Measurements from ENCODE around the gene PTPRN2. TPM values are rescaled to one million over a fixed set of nuclear protein-coding genes. Genes with fewer than 3 reads are reported as not detected.

PTPRN2 gene
- total RNA-seq, 1 donor = 0.09 TPM

DNA sequence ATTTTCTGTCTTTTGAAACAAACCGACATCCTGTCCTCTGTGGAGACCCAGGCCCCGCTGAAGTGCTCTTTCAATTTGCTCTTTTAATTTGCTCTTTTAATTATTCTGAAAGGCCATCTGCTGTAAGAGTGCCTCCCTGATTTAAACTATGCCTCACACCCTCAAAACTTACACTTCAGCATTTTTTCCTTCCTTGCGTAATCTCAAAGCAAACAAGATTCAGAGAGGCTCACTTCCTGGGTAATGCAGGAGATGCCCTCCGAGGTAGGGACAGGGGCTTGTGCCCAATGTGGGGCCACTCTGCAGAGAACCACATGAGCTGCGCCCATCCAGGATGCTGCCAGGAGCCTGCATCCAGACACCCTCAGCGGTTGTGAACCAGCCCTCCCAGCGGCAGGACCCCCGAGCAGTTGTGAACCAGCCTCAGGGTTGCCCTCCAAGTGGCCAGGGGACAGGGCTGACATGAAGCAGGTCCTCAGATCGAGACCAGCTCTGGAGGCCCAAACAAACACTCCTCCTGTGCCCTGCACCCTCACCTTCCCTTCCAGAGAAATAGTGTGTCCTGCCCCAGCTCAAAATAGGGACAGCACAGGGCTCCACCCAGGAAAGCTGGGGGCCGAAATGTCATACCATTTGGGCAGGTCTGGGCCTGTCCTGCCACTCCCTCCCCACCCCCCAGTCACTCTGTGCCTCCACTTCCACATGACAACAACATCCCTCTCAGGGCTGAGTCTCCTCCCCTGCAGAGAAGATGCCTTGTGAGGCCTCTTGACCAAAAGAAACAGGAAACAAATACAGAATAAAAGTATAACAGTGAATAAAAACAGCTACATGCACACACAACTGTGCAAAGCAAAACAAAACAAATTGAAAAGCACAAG is 190.4 kb downstream of the PTPRN2 start:
- no peak for TF ChIP-seq CTCF (IDR thresholded peaks at IDR 0.05; ENCODE audit: insufficient read depth, low read length)

DNA sequence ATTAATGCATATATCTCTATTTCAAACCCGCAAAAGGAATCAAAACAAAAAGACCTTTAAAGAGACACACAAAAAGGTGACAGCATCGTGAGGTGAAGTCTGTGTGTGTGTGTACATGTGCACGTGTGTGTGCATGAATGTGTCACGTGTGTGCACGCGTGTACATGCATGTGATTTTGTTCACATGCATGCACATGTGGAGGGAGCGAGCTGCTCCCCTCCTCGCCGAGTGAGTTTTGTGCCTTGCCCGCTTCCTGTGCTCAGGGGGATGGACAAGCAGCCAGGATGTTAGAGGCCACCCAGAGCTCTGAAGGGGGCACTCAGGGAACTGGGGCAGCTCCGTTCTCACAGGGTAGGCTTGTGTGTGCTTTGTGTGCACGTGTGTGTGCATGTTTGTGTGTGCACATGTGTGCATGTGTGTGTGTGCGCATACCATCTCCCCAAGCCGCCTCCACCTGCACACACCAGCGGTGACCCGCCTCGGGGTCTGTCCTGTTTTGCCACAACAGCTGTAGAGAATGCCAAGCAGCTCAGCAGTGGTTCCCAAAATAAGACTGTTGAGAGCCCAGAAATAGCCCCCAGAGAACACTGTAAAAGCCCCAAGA is 191.2 kb downstream of the PTPRN2 start:
- no peak for DNase-seq (ENCODE audit: low read depth)
- no peak overlapping the region for H3K4me3 ChIP-seq (ENCODE audit: low read depth, low read length)
- TF ChIP-seq CTCF (IDR thresholded peaks at IDR 0.05; ENCODE audit: insufficient read depth, low read length) = no peak

More for the DNA sequence above, 190.4 kb downstream of the PTPRN2 start:
- no peak for DNase-seq (ENCODE audit: low read depth)
- no peak overlapping the region for H3K4me3 ChIP-seq (ENCODE audit: low read depth, low read length)

GRCh38 chr7:158395780-158396278 is 191.8 kb downstream of the PTPRN2 start:
- no peak for DNase-seq (ENCODE audit: low read depth)
- TF ChIP-seq CTCF (IDR thresholded peaks at IDR 0.05; ENCODE audit: insufficient read depth, low read length) = no peak
- H3K4me3 ChIP-seq (ENCODE audit: low read depth, low read length) = no peak overlapping the region

GRCh38 chr7:158395349-158395748 is 192.3 kb downstream of the PTPRN2 start:
- no peak for DNase-seq (ENCODE audit: low read depth)
- TF ChIP-seq CTCF (IDR thresholded peaks at IDR 0.05; ENCODE audit: insufficient read depth, low read length) = no peak
- no peak overlapping the region for H3K4me3 ChIP-seq (ENCODE audit: low read depth, low read length)

DNA sequence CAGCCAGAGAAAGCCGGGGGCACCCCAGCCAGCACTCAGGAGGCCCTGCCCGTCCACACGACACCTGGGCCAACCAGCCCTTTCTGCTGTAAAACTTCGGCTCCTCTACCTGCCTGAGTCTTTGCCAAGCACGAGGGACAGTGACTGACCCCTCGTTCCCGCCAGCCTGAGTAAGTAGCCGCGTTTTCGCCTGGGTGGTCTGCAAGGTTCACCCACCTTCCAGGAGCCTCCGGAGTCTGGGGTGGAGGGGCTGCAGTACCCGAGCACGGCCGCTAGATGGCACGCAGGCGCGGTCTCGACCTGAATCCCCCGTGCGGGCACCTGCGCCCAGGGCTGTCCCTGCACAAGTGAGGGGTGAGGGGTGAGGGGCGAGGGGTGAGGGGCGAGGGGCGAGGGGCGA is 192.7 kb downstream of the PTPRN2 start:
- no peak for DNase-seq (ENCODE audit: low read depth)
- no peak overlapping the region for H3K4me3 ChIP-seq (ENCODE audit: low read depth, low read length)
- no peak for TF ChIP-seq CTCF (IDR thresholded peaks at IDR 0.05; ENCODE audit: insufficient read depth, low read length)

- no peak for TF ChIP-seq CTCF (IDR thresholded peaks at IDR 0.05; ENCODE audit: insufficient read depth, low read length)
Observed at GRCh38 chr7:158393926-158394625, 193.5 kb downstream of the PTPRN2 start.

More at GRCh38 chr7:158393926-158394625, 193.5 kb downstream of the PTPRN2 start:
- DNase-seq (ENCODE audit: low read depth) = no peak
- H3K4me3 ChIP-seq (ENCODE audit: low read depth, low read length) = no peak overlapping the region

Measured in fibroblast of the aortic adventitia (primary cell).